Keratinocyte (primary cell): ENCODE measurements around the gene DACT3.

Experiments
- EZH2 ChIP-seq: IDR thresholded peaks from one replicate; pipeline ENCODE4 v1.6.1; 2012; ENCODE audit warnings: inconsistent platforms, mild to moderate bottlenecking, low read length, moderate library complexity
- TF ChIP-seq, protein P1 (sequence below), 3 experiments: IDR thresholded peaks in 1 of 3; conservative IDR thresholded peaks in 1 of 3; optimal IDR thresholded peaks in 1 of 3; 2 replicates in 2 of 3; 3 replicates in 1 of 3; pipeline versions ENCODE3 to v1.5.1; 2011; ENCODE audit warnings: low read length in 3 of 3, mild to moderate bottlenecking in 3 of 3, moderate library complexity in 2 of 3, control low read depth in 1 of 3, inconsistent platforms in 1 of 3; ENCODE audit not compliant: insufficient read depth in 2 of 3; ENCODE audit errors: extremely low read depth in 1 of 3

DNA sequence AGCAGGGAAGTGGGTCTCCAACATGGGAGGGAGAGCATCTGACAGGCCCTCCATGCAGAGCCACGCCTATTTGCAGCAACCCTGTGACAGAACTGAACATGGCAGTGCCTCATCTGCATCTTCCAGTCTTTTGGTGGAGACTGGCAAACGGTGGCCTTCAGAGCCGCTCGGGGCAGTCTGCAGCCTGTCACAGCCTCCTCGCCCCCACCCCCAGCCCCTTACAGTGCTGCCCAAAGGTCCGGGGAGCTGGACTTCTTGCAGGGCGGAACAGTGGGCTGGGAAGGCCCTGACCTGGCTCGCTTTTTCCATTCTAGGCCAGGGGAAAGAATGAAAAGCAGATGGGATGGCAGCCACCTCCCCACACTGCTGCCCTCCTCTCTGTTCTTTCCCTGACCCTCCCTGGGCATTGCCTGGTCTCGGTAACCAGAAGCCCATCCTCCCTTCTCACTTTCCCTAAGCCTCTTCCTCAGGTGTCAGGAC lies 57.2 kb downstream of the DACT3 start:
- TF ChIP-seq EZH2 = no peak
- TF ChIP-seq, protein P1, sequence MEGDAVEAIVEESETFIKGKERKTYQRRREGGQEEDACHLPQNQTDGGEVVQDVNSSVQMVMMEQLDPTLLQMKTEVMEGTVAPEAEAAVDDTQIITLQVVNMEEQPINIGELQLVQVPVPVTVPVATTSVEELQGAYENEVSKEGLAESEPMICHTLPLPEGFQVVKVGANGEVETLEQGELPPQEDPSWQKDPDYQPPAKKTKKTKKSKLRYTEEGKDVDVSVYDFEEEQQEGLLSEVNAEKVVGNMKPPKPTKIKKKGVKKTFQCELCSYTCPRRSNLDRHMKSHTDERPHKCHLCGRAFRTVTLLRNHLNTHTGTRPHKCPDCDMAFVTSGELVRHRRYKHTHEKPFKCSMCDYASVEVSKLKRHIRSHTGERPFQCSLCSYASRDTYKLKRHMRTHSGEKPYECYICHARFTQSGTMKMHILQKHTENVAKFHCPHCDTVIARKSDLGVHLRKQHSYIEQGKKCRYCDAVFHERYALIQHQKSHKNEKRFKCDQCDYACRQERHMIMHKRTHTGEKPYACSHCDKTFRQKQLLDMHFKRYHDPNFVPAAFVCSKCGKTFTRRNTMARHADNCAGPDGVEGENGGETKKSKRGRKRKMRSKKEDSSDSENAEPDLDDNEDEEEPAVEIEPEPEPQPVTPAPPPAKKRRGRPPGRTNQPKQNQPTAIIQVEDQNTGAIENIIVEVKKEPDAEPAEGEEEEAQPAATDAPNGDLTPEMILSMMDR (optimal IDR thresholded peaks at IDR 0.05 in 1 of 3, IDR thresholded peaks at IDR 0.05 in 1 of 3, conservative IDR thresholded peaks at IDR 0.05 in 1 of 3; ENCODE audit: extremely low read depth in 1 of 3, insufficient read depth in 2 of 3, low read length in 3 of 3) = no peak
